Right lobe of liver (tissue), 6 donors: ENCODE data around the gene NDUFS7. TPM values are rescaled to one million over a fixed set of nuclear protein-coding genes. Genes with fewer than 3 reads are reported as not detected.

ENCODE experiments used
- ATAC-seq, 4 donors: fragments of 200-7000 bp; cut with Tn5 transposase; one replicate each; pipeline ENCODE4 v1.9.1; 2020; ENCODE audit warnings: mild to moderate bottlenecking in 4 of 4, moderate library complexity in 4 of 4
- DNase-seq, 3 donors: peaks; one replicate each; pipeline ENCODE4 v3.0.0-alpha.2; 2020
- H3K27ac ChIP-seq, 3 donors: fragments of 200-600 bp; one replicate each; pipeline ENCODE4 v1.8.0; 2022
- H3K27me3 ChIP-seq, 2 donors: fragments of 200-600 bp; one replicate each; pipeline ENCODE4 v1.8.0; 2022
- H3K36me3 ChIP-seq, 4 donors: fragments of 200-600 bp; sonication (generic) in 1 of 4; one replicate each; pipeline versions ENCODE4 v1.5.1 to v1.8.0; 2017 to 2022; ENCODE audit warnings: control low read depth in 1 of 4
- H3K4me1 ChIP-seq, 4 donors: fragments of 200-600 bp; sonication (generic) in 1 of 4; one replicate each; pipeline versions ENCODE4 v1.5.1 to v1.8.0; 2017 to 2022; ENCODE audit warnings: control low read depth in 1 of 4
- H3K4me3 ChIP-seq, 3 donors: fragments of 200-600 bp; one replicate each; pipeline ENCODE4 v1.8.0; 2022
- H3K9me3 ChIP-seq, 4 donors: fragments of 200-600 bp; sonication (generic) in 1 of 4; one replicate each; pipeline versions ENCODE4 v1.5.1 to v1.8.0; 2017 to 2022; ENCODE audit warnings: control low read depth in 1 of 4
- POLR2A ChIP-seq: fragments of 450-650 bp; IDR thresholded peaks from one replicate; pipeline ENCODE4 v1.6.1; 2017; ENCODE audit warnings: antibody characterized with exemption, mild to moderate bottlenecking
- WGBS: methylation state at CpG from one replicate; pipeline ENCODE4 v1.1.6; 2018; ENCODE audit warnings: low coverage, low lambda C conversion rate; ENCODE audit not compliant: insufficient coverage; ENCODE audit errors: missing lambda C conversion rate; 5-methylcytosine and 5-hydroxymethylcytosine counted together
- intact Hi-C, 2 donors: fragments of 100-400 bp; cut with DNase I; formaldehyde crosslinking; loops; one replicate each; pipeline versions ENCODE4 v1.11.2 to v1.14.1; 2022
- total RNA-seq, 6 experiments: library from RNA; depleted of rRNA in 2 of 6; stranded (reverse); fragments of >200 nt in 2 of 6; fragmentation: NEBNext Ultra II Directional in 3 of 6; extraction: Animal tissue kit (Norgen Biotek cat#: 25700) in 3 of 6; gene quantifications; one replicate each; pipeline versions ENCODE4 v1.1.0 to v1.2.4, GENCODE V29; 2016 to 2023
- TF ChIP-seq, protein P1 (sequence below), 4 donors: fragments of 200-600 bp in 3 of 4; fragments of 450-650 bp in 1 of 4; IDR thresholded peaks; one replicate each; pipeline versions ENCODE4 v1.5.1 to v1.8.0; 2016 to 2022; ENCODE audit warnings: antibody characterized with exemption in 4 of 4, mild to moderate bottlenecking in 2 of 4
- donor health status: DM: no; HTN: yes; CAD: no.
- donor health status: DM: no; HTN: no; CAD: no.
- donor health status: DM: no; HTN: no; CAD: no.
- donor health status: DM: no; HTN: yes; CAD: no.
- donor health status: DM: no; HTN: yes; CAD: no.

Gene NDUFS7
- total RNA-seq, 6 experiments from 2014 or later = 70.1 to 210 (median 85.0) TPM

DNA sequence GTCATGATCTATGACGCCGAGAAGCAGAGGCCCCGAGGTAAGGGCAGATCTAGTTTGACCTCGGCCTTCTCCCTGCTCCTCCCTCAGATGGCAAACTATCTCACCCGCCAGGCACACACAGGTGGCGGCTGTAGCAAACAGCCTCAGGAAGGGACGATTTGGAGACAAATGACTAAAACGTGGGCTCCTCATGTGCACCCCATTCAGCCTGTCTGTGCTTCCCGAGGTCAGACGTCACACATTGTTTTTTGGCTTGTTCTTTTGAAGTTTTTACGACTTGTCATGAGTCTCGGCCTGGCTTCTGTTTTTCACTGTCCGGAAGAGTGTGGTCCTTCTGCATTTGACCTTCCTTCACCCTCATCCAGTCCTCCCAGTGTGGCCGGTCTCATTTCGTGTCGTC lies 38.7 kb downstream of the NDUFS7 start:
- DNase-seq (no peak), ATAC-seq (peak in 2 of 4 donors; percentile 2 to 27)
- Histone ChIP-seq H3K4me3 (no peak overlapping the region), H3K9me3 (no peaks in the 10 kb centered on the region), H3K27me3 (no peaks in the 10 kb centered on the region), H3K27ac (peak overlapping the region in 1 of 3 donors; percentile 29), H3K36me3 (peaks cover 0 to 38% (median 22%) of the 10 kb centered on the region in 4 donors), H3K4me1 (peaks cover 0 to 36% (median 14%) of the 10 kb centered on the region in 4 donors)
- 35% methylated on average over 9 of the region's 16 CpGs for WGBS
- TF ChIP-seq POLR2A = no peak
- intact Hi-C loops = no loop called here

DNA sequence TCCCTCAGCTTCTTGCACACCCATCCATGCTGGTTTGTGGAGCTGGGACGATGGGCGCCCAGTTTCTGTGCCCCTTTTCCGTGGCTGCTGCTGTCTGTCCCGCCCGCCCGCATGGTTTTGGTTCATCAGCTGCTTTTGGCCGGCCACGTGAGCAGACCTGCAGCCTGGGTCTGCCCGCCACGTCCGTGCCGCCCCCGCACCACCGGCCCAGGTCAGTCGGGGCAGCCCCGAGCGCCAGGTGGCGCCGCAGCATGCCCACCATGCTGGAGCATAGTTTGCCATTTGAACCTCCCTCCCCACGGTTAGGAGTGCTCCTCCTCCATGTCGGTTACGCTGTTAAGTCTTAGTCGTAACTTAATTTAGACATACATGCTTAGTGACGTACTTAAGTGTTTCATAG lies 39.2 kb downstream of the NDUFS7 start:
- 89% methylated on average over 6 of the region's 24 CpGs for WGBS
- H3K27me3 ChIP-seq = no peaks in the 10 kb centered on the region
- ATAC-seq (no peak), DNase-seq (no peak)
- TF ChIP-seq, protein P1, sequence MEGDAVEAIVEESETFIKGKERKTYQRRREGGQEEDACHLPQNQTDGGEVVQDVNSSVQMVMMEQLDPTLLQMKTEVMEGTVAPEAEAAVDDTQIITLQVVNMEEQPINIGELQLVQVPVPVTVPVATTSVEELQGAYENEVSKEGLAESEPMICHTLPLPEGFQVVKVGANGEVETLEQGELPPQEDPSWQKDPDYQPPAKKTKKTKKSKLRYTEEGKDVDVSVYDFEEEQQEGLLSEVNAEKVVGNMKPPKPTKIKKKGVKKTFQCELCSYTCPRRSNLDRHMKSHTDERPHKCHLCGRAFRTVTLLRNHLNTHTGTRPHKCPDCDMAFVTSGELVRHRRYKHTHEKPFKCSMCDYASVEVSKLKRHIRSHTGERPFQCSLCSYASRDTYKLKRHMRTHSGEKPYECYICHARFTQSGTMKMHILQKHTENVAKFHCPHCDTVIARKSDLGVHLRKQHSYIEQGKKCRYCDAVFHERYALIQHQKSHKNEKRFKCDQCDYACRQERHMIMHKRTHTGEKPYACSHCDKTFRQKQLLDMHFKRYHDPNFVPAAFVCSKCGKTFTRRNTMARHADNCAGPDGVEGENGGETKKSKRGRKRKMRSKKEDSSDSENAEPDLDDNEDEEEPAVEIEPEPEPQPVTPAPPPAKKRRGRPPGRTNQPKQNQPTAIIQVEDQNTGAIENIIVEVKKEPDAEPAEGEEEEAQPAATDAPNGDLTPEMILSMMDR (IDR thresholded peaks at IDR 0.05) = no peak
- no peak for TF ChIP-seq POLR2A
- H3K4me1 ChIP-seq = peaks cover 0 to 30% (median 11%) of the 10 kb centered on the region in 4 donors
- no peak overlapping the region for H3K27ac ChIP-seq
- H3K9me3 ChIP-seq = no peaks in the 10 kb centered on the region
- no peak overlapping the region for H3K4me3 ChIP-seq
- intact Hi-C loops = no loop called here
- H3K36me3 ChIP-seq = peaks cover 0 to 39% (median 23%) of the 10 kb centered on the region in 4 donors

DNA sequence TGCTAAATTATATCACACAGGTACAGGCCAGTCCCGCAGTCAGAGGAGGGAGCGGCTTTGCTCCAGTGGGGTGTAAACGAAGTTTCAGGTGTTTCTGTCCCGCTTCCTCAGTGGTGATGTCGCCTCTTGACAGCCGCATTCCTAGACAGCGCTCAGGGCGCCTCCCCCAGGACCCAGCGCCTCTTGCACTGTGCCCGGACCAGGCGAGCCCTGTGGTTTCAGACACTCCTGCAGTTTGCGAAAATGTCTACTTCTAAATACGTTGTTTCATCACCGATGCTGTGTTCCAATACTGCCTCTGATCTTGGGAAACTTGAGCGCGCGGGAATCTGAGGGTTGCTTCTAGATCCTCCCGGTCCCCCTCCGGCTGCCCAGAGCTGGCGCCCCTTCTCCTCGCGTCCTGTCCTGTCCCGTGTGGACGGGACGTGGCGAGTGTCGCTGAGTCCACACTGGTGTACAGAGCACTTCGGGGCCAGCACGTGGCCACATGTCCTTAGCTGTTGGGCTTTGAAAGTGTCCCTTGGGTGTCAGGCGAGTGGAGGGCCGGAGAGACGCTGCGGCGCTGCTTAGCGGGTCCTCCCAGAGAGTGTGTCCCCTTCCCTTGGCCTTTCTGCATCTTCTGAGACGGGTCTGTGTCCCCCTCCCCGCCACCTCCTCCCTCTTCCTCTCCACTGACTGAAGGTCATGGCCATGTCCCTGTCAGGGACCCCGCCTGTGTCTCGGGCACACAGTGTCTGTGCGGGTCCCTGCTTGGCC lies 39.9 kb downstream of the NDUFS7 start:
- no peak for TF ChIP-seq POLR2A
- TF ChIP-seq, protein P1 (IDR thresholded peaks at IDR 0.05) = no peak
- Histone ChIP-seq H3K27me3 (no peaks in the 10 kb centered on the region), H3K9me3 (no peaks in the 10 kb centered on the region), H3K4me3 (no peak overlapping the region), H3K36me3 (peaks cover 0 to 44% (median 24%) of the 10 kb centered on the region in 4 donors), H3K27ac (peak overlapping the region in 1 of 3 donors; percentile 56), H3K4me1 (peaks cover 0 to 23% (median 11%) of the 10 kb centered on the region in 4 donors)
- intact Hi-C loops = no loop called here
- 94% methylated on average over 12 of the region's 40 CpGs for WGBS
- peak; percentile 3 to 23 (median 6) for ATAC-seq
- DNase-seq = peak in 1 of 3 donors; percentile 54

DNA sequence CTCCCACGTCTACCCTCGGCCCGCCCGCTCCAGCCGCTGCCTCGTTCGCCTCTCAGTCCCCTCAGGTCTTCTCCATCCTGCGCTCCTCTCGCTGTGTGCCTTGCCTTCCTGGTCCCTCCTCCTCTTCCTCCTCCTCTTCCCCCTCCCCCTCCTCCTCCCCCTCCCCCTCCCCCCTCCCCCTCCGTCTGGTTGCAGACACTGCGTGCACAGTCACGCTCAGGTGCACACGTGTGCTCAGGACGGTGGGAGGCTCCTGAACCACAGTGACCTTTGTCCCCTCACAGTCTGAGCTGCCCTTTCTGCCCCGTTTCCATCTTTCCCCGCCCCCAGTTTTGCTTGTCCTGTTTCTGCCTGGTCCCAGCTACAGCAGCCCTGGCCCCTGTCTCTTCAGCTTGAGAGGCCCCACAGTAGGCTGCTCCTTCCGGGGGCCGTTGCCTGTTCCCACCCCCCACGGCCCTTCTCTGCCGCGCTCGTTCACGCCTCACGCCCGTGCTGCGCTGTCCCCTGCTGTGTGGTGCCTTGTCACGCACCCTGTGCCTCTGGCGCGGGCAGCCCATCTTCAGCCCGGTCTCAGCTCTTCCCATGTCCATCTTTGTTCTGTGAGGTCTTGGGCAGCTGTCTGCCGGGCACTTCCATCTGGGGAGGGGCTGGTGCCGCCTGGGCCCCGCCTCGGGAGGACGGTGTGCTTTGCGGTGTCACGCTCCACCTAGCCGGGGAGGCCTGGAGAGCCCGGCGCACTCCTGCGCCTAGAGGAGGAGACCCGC lies 40.7 kb downstream of the NDUFS7 start:
- Histone ChIP-seq H3K27ac (peak overlapping the region in 2 of 3 donors; percentile 37 to 62), H3K4me1 (peaks cover 0 to 21% (median 11%) of the 10 kb centered on the region in 4 donors), H3K36me3 (peaks cover 0 to 44% (median 22%) of the 10 kb centered on the region in 4 donors), H3K9me3 (no peaks in the 10 kb centered on the region), H3K27me3 (no peaks in the 10 kb centered on the region), H3K4me3 (peak overlapping the region in 1 of 3 donors; percentile 10)
- DNase-seq = peak; percentile 54 to 83 (median 67)
- peak; percentile 73 to 90 (median 76) for ATAC-seq
- 64% methylated on average over 22 of the region's 42 CpGs for WGBS
- TF ChIP-seq POLR2A = no peak
- TF ChIP-seq, protein P1 (IDR thresholded peaks at IDR 0.05) = no peak
- intact Hi-C loops = no loop called here
